DND-41 (cell line): ENCODE data around the gene DLK2.

ENCODE experiments used
- EZH2 ChIP-seq: IDR thresholded peaks from 3 replicates; pipeline ENCODE4 v1.6.1; 2012; ENCODE audit warnings: borderline replicate concordance, low read depth, mild to moderate bottlenecking, moderate library complexity, low read length, inconsistent platforms; ENCODE audit not compliant: severe bottlenecking
- TF ChIP-seq, protein P1 (sequence below): IDR thresholded peaks from 2 replicates; pipeline ENCODE4 v1.5.1; 2012; ENCODE audit warnings: borderline replicate concordance, low read length, moderate library complexity, mild to moderate bottlenecking; ENCODE audit not compliant: poor library complexity, severe bottlenecking; ENCODE audit errors: extremely low read depth

DNA sequence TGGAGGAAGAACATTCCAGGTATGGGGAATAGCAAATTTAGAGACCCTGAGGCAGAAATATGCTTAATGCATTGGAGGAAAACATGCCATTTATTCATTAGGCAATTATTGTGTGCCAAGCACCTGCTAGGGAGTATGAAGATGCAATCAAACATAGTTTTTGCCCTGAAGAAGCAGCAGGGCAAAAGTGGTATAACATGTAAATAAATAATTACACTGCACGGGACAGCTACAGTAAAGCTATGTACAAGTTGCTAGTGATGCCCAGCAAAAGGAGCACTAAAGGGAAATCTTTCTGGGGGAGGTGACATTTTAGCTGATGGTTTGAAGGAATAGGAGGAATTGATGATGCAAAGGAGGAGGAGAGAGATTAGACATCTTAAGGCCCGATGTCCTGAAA, 21.4 kb upstream of the DLK2 start:
- TF ChIP-seq, protein P1, sequence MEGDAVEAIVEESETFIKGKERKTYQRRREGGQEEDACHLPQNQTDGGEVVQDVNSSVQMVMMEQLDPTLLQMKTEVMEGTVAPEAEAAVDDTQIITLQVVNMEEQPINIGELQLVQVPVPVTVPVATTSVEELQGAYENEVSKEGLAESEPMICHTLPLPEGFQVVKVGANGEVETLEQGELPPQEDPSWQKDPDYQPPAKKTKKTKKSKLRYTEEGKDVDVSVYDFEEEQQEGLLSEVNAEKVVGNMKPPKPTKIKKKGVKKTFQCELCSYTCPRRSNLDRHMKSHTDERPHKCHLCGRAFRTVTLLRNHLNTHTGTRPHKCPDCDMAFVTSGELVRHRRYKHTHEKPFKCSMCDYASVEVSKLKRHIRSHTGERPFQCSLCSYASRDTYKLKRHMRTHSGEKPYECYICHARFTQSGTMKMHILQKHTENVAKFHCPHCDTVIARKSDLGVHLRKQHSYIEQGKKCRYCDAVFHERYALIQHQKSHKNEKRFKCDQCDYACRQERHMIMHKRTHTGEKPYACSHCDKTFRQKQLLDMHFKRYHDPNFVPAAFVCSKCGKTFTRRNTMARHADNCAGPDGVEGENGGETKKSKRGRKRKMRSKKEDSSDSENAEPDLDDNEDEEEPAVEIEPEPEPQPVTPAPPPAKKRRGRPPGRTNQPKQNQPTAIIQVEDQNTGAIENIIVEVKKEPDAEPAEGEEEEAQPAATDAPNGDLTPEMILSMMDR, result no peak
- no peak for TF ChIP-seq EZH2
